SK-N-SH treated with all-trans-retinoic acid at 6 μM for 48 hours (cell line): ENCODE measurements around the gene MTPN.

Experiments used
- ARNTL ChIP-seq: fragments of 450-650 bp; formaldehyde crosslinking; IDR thresholded peaks from 2 replicates; pipeline ENCODE4 v1.5.0; 2020; ENCODE audit warnings: low read depth, mild to moderate bottlenecking, moderate library complexity, borderline replicate concordance
- BACH2 ChIP-seq: fragments of 250-450 bp; sonication (Bioruptor Pico); IDR thresholded peaks from 2 replicates; pipeline ENCODE4 v1.9.0; 2021; ENCODE audit warnings: mild to moderate bottlenecking, borderline replicate concordance
- ISL1 ChIP-seq: fragments of 250-450 bp; sonication (Bioruptor Pico); IDR thresholded peaks from 2 replicates; pipeline ENCODE4 v2.1.2; 2022; ENCODE audit warnings: mild to moderate bottlenecking, moderate library complexity
- POU6F1 ChIP-seq: fragments of 250-450 bp; sonication (Bioruptor Pico); IDR thresholded peaks from 2 replicates; pipeline ENCODE4 v1.8.0; 2021; ENCODE audit warnings: low read depth, mild to moderate bottlenecking, moderate library complexity, borderline replicate concordance
- RARB ChIP-seq: fragments of 250-450 bp; sonication (Bioruptor Pico); IDR thresholded peaks from 2 replicates; pipeline ENCODE4 v1.8.0; 2021; ENCODE audit warnings: mild to moderate bottlenecking, moderate library complexity
- TOX ChIP-seq: fragments of 250-450 bp; sonication (Bioruptor Pico); IDR thresholded peaks from 2 replicates; pipeline ENCODE4 v1.8.0; 2021; ENCODE audit warnings: mild to moderate bottlenecking, moderate library complexity, borderline replicate concordance
- ZC3H10 ChIP-seq: fragments of 250-450 bp; sonication (Bioruptor Pico); IDR thresholded peaks from 2 replicates; pipeline ENCODE4 v1.5.1; 2021; ENCODE audit warnings: mild to moderate bottlenecking, moderate library complexity
- ZNF565 ChIP-seq: fragments of 450-650 bp; formaldehyde crosslinking; conservative IDR thresholded peaks from 2 replicates; pipeline ENCODE4 v1.5.0; 2020; ENCODE audit warnings: low read depth, mild to moderate bottlenecking, moderate library complexity
- TF ChIP-seq, protein P1 (sequence below): fragments of 250-450 bp; sonication (Bioruptor Pico); IDR thresholded peaks from 2 replicates; pipeline ENCODE4 v1.8.0; 2020; ENCODE audit warnings: mild to moderate bottlenecking, moderate library complexity, borderline replicate concordance
- TF ChIP-seq, protein P2 (sequence below): fragments of 250-450 bp; sonication (Bioruptor Pico); IDR thresholded peaks from 2 replicates; pipeline ENCODE4 v1.5.1; 2021; ENCODE audit warnings: mild to moderate bottlenecking, moderate library complexity

DNA sequence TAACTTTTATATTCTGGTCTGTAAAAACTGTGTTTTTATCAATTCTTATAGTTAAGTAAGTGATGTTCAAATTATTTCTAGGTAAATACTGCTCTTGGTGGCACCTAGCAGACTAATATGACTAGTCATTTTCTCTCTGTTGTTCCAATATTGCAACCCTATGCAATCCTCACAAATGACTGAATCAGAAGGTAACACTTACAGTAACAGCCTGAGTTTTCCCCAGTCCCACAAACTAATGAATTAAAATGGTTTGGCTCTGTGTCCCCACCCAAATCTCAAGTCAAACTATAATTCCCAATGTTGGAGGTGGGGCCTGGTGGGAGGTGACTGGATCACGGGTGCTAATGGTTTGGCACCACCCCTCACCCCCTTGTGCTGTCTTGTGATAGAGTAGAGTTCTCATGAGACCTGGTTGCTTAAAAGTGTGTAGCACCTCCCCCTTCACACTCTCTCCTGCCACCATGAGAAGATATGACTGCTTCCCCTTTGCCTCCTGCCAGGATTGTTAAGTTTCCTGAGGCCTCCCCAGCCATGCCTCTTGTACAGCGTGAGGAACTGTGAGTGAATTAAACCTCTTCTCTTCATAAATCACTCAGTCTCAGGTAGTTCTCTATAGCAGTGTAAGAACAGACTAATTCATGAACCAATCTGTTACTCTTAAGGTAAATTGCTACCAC, 43.5 kb downstream of the MTPN start:
- TF ChIP-seq RARB (CRISPR knock-in tag) = no peak
- no peak for TF ChIP-seq POU6F1 (CRISPR knock-in tag)
- TF ChIP-seq, protein P1, sequence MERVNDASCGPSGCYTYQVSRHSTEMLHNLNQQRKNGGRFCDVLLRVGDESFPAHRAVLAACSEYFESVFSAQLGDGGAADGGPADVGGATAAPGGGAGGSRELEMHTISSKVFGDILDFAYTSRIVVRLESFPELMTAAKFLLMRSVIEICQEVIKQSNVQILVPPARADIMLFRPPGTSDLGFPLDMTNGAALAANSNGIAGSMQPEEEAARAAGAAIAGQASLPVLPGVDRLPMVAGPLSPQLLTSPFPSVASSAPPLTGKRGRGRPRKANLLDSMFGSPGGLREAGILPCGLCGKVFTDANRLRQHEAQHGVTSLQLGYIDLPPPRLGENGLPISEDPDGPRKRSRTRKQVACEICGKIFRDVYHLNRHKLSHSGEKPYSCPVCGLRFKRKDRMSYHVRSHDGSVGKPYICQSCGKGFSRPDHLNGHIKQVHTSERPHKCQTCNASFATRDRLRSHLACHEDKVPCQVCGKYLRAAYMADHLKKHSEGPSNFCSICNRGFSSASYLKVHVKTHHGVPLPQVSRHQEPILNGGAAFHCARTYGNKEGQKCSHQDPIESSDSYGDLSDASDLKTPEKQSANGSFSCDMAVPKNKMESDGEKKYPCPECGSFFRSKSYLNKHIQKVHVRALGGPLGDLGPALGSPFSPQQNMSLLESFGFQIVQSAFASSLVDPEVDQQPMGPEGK = no peak
- TF ChIP-seq ARNTL (CRISPR knock-in tag) = no peak
- TF ChIP-seq, protein P2, sequence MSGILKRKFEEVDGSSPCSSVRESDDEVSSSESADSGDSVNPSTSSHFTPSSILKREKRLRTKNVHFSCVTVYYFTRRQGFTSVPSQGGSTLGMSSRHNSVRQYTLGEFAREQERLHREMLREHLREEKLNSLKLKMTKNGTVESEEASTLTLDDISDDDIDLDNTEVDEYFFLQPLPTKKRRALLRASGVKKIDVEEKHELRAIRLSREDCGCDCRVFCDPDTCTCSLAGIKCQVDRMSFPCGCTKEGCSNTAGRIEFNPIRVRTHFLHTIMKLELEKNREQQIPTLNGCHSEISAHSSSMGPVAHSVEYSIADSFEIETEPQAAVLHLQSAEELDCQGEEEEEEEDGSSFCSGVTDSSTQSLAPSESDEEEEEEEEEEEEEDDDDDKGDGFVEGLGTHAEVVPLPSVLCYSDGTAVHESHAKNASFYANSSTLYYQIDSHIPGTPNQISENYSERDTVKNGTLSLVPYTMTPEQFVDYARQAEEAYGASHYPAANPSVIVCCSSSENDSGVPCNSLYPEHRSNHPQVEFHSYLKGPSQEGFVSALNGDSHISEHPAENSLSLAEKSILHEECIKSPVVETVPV (CRISPR knock-in tag) = no peak
- no peak for TF ChIP-seq ISL1
- TF ChIP-seq ZC3H10 (CRISPR knock-in tag) = no peak
- no peak for TF ChIP-seq ZNF565 (CRISPR knock-in tag)
- no peak for TF ChIP-seq TOX (CRISPR knock-in tag)
- TF ChIP-seq BACH2 = no peak
